Measurements from ENCODE around the gene CYB5R3. TPM values are rescaled to one million over a fixed set of nuclear protein-coding genes. Genes with fewer than 3 reads are reported as not detected.

The CYB5R3 gene
- total RNA-seq, 1 donor from 2014 or later, result 383 TPM

DNA sequence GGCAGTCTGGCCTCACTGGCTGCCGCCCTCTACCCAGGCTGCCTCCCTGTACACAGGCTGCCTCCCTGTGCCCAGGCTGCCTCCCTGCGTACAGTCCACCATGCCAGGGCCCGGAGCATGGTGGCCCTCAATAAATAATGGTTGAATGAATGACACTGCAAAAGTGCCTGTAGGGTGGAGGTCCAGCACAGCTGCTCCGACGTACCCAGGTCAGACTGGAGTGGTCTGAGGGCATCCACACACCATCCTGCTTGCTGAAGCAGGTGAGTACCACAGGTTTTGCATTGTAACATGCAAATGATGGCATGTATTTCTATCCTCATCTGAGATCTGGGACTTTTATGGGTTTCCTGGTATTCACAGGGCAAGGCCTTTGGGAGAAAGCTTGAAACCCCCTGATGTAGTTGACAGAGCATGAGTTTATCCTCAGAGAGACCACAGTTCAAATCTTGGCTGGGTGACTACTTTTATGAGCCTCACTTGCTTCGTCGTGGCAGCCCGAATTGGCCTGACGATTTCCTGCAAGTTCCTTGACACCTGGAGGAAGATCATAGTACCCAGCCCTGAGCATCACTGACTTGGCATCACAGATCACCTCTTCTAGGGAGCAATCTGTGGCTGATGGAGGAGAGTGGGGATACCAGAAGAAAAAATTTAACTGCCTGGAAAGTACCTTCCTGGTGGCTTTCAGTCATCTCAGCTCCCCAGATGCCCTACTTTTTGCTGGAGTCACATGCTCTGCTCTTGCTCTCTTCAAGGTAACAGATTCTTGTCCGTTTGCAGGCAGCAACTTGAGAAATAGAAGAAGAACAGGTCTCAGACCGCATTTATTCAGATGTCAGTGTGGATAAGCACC lies 16.0 kb upstream of the CYB5R3 start:
- no peaks in the 10 kb centered on the region for H3K36me3 Mint-ChIP-seq (ENCODE audit: low read depth)
- no peaks in the 10 kb centered on the region for H3K4me1 Mint-ChIP-seq (ENCODE audit: low read depth)
- no peaks in the 10 kb centered on the region for H3K9me3 Mint-ChIP-seq (ENCODE audit: low read depth)
- H3K27me3 Mint-ChIP-seq (ENCODE audit: low read depth), result no peaks in the 10 kb centered on the region
- no peak overlapping the region for H3K27ac Mint-ChIP-seq (ENCODE audit: unreplicated experiment)
- TF ChIP-seq, protein P1, sequence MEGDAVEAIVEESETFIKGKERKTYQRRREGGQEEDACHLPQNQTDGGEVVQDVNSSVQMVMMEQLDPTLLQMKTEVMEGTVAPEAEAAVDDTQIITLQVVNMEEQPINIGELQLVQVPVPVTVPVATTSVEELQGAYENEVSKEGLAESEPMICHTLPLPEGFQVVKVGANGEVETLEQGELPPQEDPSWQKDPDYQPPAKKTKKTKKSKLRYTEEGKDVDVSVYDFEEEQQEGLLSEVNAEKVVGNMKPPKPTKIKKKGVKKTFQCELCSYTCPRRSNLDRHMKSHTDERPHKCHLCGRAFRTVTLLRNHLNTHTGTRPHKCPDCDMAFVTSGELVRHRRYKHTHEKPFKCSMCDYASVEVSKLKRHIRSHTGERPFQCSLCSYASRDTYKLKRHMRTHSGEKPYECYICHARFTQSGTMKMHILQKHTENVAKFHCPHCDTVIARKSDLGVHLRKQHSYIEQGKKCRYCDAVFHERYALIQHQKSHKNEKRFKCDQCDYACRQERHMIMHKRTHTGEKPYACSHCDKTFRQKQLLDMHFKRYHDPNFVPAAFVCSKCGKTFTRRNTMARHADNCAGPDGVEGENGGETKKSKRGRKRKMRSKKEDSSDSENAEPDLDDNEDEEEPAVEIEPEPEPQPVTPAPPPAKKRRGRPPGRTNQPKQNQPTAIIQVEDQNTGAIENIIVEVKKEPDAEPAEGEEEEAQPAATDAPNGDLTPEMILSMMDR (IDR thresholded peaks at IDR 0.05), result no peak
- DNase-seq (ENCODE audit: low spot score), result no peak
- H3K4me3 Mint-ChIP-seq (ENCODE audit: unreplicated experiment), result no peak overlapping the region

DNA sequence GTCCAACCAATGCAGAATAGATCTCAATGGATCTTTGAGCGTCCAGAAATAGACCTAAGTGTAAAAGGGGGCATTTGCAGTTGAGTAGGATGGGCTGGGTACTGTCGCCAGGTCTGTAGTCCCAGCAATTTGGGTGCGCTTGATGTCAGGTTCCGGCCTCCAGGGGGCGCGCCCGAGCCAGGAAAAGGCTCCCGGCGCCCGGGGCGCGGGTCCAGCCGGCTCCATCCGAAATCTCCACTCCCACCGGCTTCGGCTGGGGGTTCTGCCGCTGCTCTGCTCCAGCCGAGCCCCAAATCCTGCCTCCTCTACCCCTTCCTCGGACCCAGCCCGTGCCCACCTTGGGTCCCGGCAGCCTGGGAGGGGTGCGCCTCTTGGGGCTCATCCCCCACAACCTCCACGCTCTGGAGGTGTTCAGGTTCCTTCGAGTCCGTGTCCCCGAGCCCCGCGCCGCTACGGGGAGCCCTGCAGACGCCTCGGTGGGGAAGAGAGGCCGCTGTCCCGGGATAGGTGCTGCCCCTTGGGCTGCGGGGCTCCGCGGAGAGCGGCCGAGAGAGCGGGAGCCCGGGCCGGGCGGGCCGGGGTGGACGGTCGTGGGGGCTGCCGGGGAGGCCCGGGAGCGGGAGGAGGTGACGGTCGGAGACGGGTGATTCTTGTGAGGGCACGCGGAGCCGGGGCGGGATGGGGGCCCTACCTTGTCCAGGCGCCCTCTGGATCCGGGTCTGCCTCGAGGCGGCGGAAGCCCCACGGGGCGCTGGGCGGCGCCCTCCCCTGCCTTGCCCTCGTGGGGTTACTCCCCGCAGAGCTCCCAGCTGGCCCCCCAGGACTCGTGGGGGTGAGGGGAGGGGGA lies 13.0 kb upstream of the CYB5R3 start:
- Mint-ChIP-seq H3K4me1 (ENCODE audit: low read depth) (no peaks in the 10 kb centered on the region), H3K27me3 (ENCODE audit: low read depth) (no peaks in the 10 kb centered on the region), H3K27ac (ENCODE audit: unreplicated experiment) (no peak overlapping the region), H3K4me3 (ENCODE audit: unreplicated experiment) (peak overlapping the region; percentile 63), H3K9me3 (ENCODE audit: low read depth) (no peaks in the 10 kb centered on the region), H3K36me3 (ENCODE audit: low read depth) (no peaks in the 10 kb centered on the region)
- TF ChIP-seq, protein P1 (IDR thresholded peaks at IDR 0.05), result peak; percentile 93
- no peak for DNase-seq (ENCODE audit: low spot score)

DNA sequence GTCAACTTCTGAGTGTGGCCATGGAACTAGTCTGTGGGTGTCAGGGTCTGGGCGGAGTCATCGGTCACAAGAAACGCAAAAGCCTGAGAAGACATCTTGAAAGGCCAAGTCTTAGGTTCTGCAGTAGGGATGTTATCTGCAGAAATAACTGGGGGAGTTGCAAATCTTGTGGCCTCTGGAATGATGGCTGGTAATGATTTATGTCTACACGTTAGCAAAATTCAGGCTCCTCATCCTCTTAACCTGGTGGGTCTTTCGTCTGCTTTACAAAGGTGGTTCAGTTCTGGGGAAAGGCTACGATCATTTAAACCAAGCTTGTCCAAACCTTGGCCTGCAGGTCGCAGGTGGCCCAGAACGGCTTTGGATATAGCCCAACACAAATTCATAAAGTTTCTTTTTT lies 7.4 kb upstream of the CYB5R3 start:
- H3K27me3 Mint-ChIP-seq (ENCODE audit: low read depth), result no peaks in the 10 kb centered on the region
- TF ChIP-seq, protein P1 (IDR thresholded peaks at IDR 0.05), result no peak
- H3K9me3 Mint-ChIP-seq (ENCODE audit: low read depth), result no peaks in the 10 kb centered on the region
- H3K4me3 Mint-ChIP-seq (ENCODE audit: unreplicated experiment), result no peak overlapping the region
- H3K4me1 Mint-ChIP-seq (ENCODE audit: low read depth), result no peaks in the 10 kb centered on the region
- DNase-seq (ENCODE audit: low spot score), result no peak
- H3K27ac Mint-ChIP-seq (ENCODE audit: unreplicated experiment), result no peak overlapping the region
- H3K36me3 Mint-ChIP-seq (ENCODE audit: low read depth), result no peaks in the 10 kb centered on the region

DNA sequence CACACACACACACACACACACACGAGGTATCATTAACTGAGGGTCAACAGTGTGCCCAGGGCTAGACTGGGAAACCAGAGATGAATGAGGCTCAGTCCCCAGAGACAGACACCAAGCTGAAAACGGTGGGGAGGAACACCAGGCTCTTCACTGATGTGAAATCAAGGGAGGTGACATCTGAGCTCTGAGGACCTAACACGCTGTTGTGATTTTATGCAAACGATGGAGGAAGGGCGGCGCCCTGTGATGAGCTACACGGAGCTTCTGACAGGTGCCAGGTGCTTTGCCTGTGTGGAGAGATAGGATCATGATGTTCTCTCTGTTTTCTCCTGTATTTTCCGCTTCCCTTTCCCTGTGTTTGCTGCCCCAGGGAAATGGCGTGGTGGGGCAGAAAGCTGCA lies 6.5 kb upstream of the CYB5R3 start:
- Mint-ChIP-seq H3K27me3 (ENCODE audit: low read depth) (no peaks in the 10 kb centered on the region), H3K36me3 (ENCODE audit: low read depth) (no peaks in the 10 kb centered on the region), H3K9me3 (ENCODE audit: low read depth) (no peaks in the 10 kb centered on the region), H3K4me3 (ENCODE audit: unreplicated experiment) (no peak overlapping the region), H3K27ac (ENCODE audit: unreplicated experiment) (no peak overlapping the region), H3K4me1 (ENCODE audit: low read depth) (no peaks in the 10 kb centered on the region)
- TF ChIP-seq, protein P1 (IDR thresholded peaks at IDR 0.05), result no peak
- no peak for DNase-seq (ENCODE audit: low spot score)

DNA sequence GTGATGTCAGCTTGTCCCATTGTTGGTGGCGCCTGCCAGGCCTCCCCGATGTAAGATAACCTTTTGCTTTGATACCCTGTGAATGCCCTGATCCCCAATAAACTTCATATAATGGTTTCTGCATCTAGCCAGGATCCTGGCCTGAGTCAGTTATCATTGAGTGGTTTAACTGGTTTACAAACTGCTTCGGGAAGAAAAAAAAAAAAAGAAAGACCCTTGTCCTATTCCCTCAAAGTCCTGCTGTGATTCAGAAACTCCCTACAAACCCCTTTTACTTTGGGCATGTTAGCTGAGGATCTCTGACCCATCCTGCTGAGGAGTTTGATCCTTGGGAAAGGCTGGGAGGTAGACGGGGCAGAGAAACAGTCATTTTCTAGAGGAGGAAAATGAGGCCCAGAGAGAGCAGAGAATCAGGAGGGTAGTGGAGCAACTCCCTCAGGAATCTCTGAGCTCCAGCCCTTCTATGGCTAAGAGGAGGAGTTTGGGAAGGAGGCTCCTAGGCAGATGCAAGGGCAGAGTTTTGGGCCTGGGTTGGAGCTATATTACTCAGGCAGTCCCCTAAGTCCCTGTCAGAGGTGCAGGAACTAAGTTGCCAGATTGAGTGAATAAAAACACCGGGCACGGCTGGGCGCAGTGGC lies 5.4 kb upstream of the CYB5R3 start:
- H3K36me3 Mint-ChIP-seq (ENCODE audit: low read depth), result no peaks in the 10 kb centered on the region
- peaks cover 2% of the 10 kb centered on the region for H3K4me1 Mint-ChIP-seq (ENCODE audit: low read depth)
- no peak overlapping the region for H3K4me3 Mint-ChIP-seq (ENCODE audit: unreplicated experiment)
- TF ChIP-seq, protein P1 (IDR thresholded peaks at IDR 0.05), result no peak
- no peaks in the 10 kb centered on the region for H3K9me3 Mint-ChIP-seq (ENCODE audit: low read depth)
- H3K27ac Mint-ChIP-seq (ENCODE audit: unreplicated experiment), result no peak overlapping the region
- no peak for DNase-seq (ENCODE audit: low spot score)
- H3K27me3 Mint-ChIP-seq (ENCODE audit: low read depth), result no peaks in the 10 kb centered on the region
